H1 (cell line): ENCODE results near the gene CAPN8.

Source experiments
- ASH2L ChIP-seq: fragments of 200-600, 300-600 bp; sonication (generic); IDR thresholded peaks from one replicate; pipeline ENCODE4 v1.7.1; 2017; ENCODE audit warnings: low read length
- ATF3 ChIP-seq: IDR thresholded peaks from 2 replicates; pipeline ENCODE4 v1.6.1; 2011; ENCODE audit warnings: low read depth, mild to moderate bottlenecking, low read length; ENCODE audit not compliant: insufficient read depth
- CTCF ChIP-seq, 3 experiments: IDR thresholded peaks; 1 replicate in 2 of 3; 2 replicates in 1 of 3; pipeline versions ENCODE4 v1.5.1 to v1.6.1; 2011; ENCODE audit warnings: low read length in 3 of 3, mild to moderate bottlenecking in 3 of 3, inconsistent platforms in 2 of 3, low read depth in 1 of 3, moderate library complexity in 1 of 3; ENCODE audit not compliant: insufficient read depth in 1 of 3; ENCODE audit errors: control extremely low read depth in 1 of 3
- EP300 ChIP-seq, 2 experiments: IDR thresholded peaks; 1 replicate in 1 of 2; 2 replicates in 1 of 2; pipeline ENCODE4 v1.6.1; 2011 to 2012; ENCODE audit warnings: low read depth in 2 of 2, low read length in 2 of 2, mild to moderate bottlenecking in 2 of 2, borderline replicate concordance in 1 of 2, inconsistent platforms in 1 of 2, moderate library complexity in 1 of 2
- JUN ChIP-seq: IDR thresholded peaks from 2 replicates; pipeline ENCODE4 v1.6.1; 2011; ENCODE audit warnings: low read depth, mild to moderate bottlenecking, improper control_type of control experiment, low read length
- KDM1A ChIP-seq: fragments of 200-600, 300-600 bp; sonication (generic); IDR thresholded peaks from 2 replicates; pipeline ENCODE4 v1.7.1; 2016; ENCODE audit warnings: mild to moderate bottlenecking, low read length, borderline replicate concordance
- KDM5A ChIP-seq: fragments of 200-600 bp; IDR thresholded peaks from 2 replicates; pipeline ENCODE4 v1.7.1; 2012; ENCODE audit warnings: mild to moderate bottlenecking, low read length, inconsistent platforms, mixed read lengths
- NRF1 ChIP-seq: IDR thresholded peaks from 2 replicates; pipeline ENCODE4 v1.6.1; 2011; ENCODE audit warnings: mild to moderate bottlenecking, low read depth, low read length, improper control_type of control experiment
- POLR2A ChIP-seq, 2 experiments: IDR thresholded peaks; 1 replicate in 1 of 2; 2 replicates in 1 of 2; pipeline ENCODE4 v1.6.1; 2011; ENCODE audit warnings: low read depth in 2 of 2, low read length in 2 of 2, mild to moderate bottlenecking in 2 of 2; ENCODE audit errors: control extremely low read depth in 1 of 2
- RAD21 ChIP-seq, 2 experiments: IDR thresholded peaks in 1 of 2; conservative IDR thresholded peaks in 1 of 2; 2 replicates each; pipeline ENCODE4 v1.6.1; 2011; ENCODE audit warnings: low read depth in 2 of 2, low read length in 2 of 2, improper control_type of control experiment in 1 of 2, inconsistent platforms in 1 of 2, mild to moderate bottlenecking in 1 of 2, moderate library complexity in 1 of 2
- SIN3A ChIP-seq, 2 experiments: IDR thresholded peaks in 1 of 2; conservative IDR thresholded peaks in 1 of 2; 2 replicates each; pipeline ENCODE4 v1.6.1; 2011 to 2012; ENCODE audit warnings: low read length in 2 of 2, improper control_type of control experiment in 1 of 2, low read depth in 1 of 2, mild to moderate bottlenecking in 1 of 2
- SP2 ChIP-seq: IDR thresholded peaks from 2 replicates; pipeline ENCODE4 v1.6.1; 2012; ENCODE audit warnings: mild to moderate bottlenecking, low read length, inconsistent platforms
- SUZ12 ChIP-seq: fragments of 200-600 bp; sonication (generic); IDR thresholded peaks from 2 replicates; pipeline ENCODE4 v1.6.1; 2012; ENCODE audit warnings: mild to moderate bottlenecking, inconsistent platforms, low read length, moderate library complexity, mixed read lengths
- TAF1 ChIP-seq: IDR thresholded peaks from 2 replicates; pipeline ENCODE4 v1.6.1; 2011; ENCODE audit warnings: mild to moderate bottlenecking, low read depth, low read length

- TF ChIP-seq SIN3A (conservative IDR thresholded peaks at IDR 0.05 in 1 of 2, IDR thresholded peaks at IDR 0.05 in 1 of 2; ENCODE audit: low read depth in 1 of 2, low read length in 2 of 2) (no peak), SP2 (no peak), CTCF (IDR thresholded peaks at IDR 0.05; ENCODE audit: control extremely low read depth in 1 of 3, insufficient read depth in 1 of 3, low read depth in 1 of 3, low read length in 3 of 3) (no peak), KDM5A (no peak), RAD21 (IDR thresholded peaks at IDR 0.05 in 1 of 2, conservative IDR thresholded peaks at IDR 0.05 in 1 of 2; ENCODE audit: low read depth in 2 of 2, low read length in 2 of 2) (no peak), ASH2L (no peak), POLR2A (IDR thresholded peaks at IDR 0.05; ENCODE audit: control extremely low read depth in 1 of 2, low read depth in 2 of 2, low read length in 2 of 2) (no peak), TAF1 (no peak), NRF1 (no peak), JUN (no peak), KDM1A (no peak), ATF3 (no peak), EP300 (IDR thresholded peaks at IDR 0.05; ENCODE audit: borderline replicate concordance in 1 of 2, low read depth in 2 of 2, low read length in 2 of 2) (no peak), SUZ12 (no peak)
These were observed 26.2 kb downstream of the CAPN8 start for GRCh38 chr1:223639331-223639749.
